Amniotic stem cell (primary cell): ENCODE data around the gene RFTN2.
"Not testable (repeated sequence)": the region's sequence is repeated elsewhere in the genome, so short reads cannot be mapped to it uniquely, and the experiment has no call there.

ENCODE experiments used
- DNase-seq: peaks from one replicate; lab custom pipeline; 2025; lab: John Stamatoyannopoulos, UW

Gene RFTN2, protein sequence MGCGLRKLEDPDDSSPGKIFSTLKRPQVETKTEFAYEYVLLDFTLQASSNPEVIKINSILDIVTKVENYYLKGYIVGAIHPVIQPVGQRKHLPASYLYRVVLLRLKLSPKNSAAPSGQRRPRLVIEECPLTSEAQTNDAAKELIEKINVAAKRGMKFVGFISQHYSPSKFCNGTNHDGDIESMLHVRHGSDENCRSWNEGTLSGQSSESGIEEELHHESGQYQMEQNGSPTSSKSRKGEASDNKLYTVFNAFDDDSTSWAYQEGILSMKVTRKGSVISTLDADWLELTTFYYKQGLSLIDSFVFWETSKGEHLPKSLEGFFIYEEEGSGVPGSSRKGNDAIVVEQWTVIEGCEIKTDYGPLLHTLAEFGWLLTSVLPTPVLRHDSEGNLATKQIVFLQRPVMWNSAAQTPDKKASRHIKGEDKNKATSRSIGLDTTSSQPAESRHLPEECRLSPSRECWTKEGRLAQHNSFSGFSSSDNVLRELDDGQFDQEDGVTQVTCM

DNA sequence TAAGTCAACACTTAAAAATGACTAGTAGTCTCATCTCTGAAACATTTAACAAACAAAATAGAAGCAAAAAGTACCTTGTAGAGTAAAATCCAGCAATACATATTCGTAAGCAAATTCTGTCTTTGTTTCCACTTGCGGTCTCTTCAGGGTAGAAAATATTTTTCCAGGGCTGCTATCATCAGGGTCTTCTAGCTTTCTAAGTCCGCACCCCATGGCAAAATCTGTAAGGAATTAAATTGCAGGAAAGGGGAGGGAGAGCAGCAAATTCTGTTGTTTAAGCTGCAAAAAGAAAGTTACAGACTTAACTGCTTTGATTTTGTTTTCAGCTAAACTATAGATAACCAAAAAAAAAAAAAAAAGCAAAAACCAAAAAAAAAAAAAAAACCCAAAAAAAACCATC lies at the start of gene RFTN2:
Gene RFTN2 (minus strand): TSS at position 342 of the 400 bp plus-strand sequence. CDS start 129 bp downstream, at position 213.
- DNase-seq, result no peak

DNA sequence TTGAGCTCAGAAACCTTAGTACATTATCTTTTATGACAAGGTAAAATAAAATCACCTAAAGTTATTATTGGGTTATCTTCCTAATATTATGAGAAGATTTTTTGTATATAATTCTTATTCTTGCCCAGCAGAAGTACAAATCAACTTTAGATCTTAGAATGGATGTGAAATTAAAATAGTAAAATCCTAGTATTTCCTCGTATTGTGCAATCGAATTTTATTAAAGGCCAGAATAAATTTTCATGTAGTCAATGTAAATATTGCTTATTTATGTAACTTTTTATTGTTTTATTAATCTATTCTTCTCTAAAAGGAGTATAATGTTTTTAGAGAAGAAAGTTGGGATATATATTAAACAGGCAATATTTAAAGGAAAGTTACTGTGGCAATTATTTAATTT lies 42.5 kb upstream of the RFTN2 start:
- DNase-seq, result no peak

GRCh38 chr2:197713271-197713670 lies 37.9 kb upstream of the RFTN2 start:
- DNase-seq, result no peak

GRCh38 chr2:197711578-197711977 lies 36.2 kb upstream of the RFTN2 start:
- DNase-seq, result no peak

GRCh38 chr2:197710424-197711042 lies 35.1 kb upstream of the RFTN2 start:
- DNase-seq, result no peak

- DNase-seq, result not testable (repeated sequence)
Observed at GRCh38 chr2:197709140-197709539, 33.8 kb upstream of the RFTN2 start.

- no peak for DNase-seq
Observed at GRCh38 chr2:197708331-197708730, 32.9 kb upstream of the RFTN2 start.

DNA sequence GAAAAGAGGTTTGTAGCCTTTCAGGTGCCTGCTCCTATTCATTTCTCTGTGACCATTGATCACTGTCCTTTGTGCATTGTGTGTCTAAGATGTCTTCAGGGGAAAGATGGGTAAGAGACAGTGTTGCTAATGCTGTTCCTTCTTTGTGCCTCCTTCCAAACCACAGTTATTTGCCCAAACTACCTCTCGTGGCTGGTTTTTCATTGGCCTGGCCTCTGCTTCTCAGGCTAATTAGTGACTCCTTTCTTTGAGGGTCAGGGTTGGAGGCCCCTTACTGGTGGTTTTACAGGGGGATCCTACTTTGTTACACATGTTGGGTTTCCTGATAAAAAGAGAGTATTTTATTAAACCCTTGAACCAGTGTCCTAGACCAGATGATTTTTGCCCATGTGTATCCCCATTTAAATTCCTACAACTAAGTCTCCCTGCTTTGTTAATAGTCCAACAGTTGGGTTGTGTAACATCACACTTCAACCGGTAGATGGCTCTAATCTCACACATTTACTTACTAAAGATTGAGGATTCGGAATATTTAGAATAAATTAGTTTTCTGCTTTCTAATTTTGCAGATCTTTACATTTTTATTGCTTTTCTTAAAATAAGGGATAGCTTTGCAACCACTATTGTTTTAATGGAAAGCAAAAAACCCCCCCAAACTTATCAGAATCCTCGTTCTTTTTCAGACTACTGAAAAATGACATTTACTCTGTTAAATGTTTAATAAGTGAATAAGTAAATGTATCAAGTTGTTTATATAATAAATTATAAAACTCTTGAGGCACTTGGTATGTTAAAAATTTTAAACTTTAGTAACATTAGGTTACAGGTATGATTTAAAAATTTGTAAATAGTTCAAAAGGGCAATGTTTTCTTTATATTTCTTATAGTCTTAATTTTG lies 32.2 kb upstream of the RFTN2 start:
- DNase-seq, result no peak

DNA sequence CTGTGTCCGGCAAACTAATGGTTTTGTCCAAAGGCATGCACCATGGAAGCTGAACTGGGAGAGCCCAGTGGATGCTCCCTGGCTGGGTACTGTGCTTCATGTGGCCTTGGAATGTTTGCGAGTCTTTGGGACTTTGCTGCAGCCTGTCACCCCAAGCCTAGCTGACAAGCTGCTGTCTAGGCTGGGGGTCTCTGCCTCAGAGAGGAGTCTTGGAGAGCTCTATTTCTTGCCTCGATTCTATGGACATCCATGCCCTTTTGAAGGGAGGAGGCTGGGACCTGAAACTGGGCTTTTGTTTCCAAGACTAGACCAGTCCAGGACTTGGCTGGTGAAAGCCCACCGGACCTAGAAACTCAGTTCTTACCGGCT lies 31.4 kb upstream of the RFTN2 start:
- DNase-seq, result no peak

DNA sequence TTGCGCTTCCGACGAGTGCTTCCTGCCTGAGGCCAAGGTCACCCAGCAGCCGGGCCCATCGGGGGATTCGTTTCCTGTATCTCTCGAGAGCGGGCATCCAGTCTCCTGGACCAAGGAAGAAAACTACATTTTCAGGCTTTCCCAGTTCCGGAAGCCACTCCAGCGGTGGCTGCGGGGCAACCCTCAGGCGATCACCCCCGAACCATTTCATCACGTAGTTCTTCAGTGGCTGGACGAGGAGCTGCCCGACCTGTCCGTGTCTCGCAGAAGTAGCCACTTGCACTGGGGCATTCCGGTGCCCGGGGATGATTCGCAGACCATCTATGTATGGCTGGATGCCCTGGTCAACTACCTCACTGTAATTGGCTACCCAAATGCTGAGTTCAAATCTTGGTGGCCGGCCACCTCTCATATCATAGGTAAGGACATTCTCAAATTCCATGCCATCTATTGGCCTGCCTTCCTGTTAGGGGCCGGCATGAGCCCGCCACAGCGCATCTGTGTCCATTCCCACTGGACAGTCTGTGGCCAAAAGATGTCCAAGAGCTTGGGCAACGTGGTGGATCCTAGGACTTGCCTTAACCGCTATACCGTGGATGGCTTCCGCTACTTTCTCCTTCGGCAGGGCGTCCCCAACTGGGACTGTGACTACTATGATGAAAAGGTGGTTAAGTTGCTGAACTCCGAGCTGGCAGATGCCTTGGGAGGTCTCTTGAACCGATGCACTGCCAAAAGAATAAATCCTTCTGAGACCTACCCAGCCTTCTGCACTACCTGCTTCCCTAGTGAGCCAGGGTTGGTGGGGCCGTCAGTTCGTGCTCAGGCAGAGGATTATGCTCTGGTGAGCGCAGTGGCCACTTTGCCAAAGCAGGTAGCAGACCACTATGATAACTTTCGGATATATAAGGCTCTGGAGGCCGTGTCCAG lies 30.8 kb upstream of the RFTN2 start:
- no peak for DNase-seq

DNA sequence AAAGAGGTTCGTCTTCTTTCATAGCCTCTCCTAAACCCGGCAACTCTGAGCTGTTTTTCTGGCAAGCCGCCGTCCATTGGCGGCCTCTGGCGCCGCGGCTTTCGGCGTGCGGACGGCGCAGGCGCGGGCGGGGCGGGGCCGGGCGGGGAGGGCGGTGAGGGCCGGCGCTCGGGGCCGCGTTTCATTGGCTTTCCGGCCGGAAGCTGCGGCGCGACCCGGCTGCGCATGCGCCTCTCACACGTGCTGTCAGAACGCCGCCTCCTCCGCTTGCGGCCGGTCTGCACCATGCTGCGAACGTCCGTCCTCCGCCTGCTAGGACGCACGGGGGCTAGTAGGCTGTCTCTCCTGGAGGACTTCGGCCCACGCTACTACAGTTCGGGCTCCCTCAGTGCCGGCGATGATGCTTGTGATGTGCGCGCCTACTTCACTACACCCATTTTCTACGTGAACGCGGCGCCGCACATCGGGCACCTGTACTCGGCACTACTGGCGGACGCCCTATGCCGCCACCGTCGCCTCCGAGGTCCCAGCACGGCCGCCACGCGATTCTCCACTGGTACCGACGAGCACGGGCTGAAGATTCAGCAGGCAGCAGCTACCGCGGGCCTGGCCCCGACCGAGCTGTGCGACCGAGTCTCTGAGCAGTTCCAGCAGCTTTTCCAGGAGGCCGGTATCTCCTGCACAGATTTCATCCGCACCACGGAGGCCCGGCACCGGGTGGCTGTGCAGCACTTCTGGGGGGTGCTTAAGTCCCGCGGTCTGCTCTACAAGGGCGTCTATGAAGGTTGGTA lies 29.9 kb upstream of the RFTN2 start, which contains the start of gene MARS2:
Gene MARS2 (plus strand): TSS at position 249 of the 791 bp plus-strand sequence. CDS start 37 bp downstream, at position 286.
- peak; percentile 81 for DNase-seq

- DNase-seq, result no peak
Observed at GRCh38 chr2:197704434-197705120, 29.2 kb upstream of the RFTN2 start.

DNA sequence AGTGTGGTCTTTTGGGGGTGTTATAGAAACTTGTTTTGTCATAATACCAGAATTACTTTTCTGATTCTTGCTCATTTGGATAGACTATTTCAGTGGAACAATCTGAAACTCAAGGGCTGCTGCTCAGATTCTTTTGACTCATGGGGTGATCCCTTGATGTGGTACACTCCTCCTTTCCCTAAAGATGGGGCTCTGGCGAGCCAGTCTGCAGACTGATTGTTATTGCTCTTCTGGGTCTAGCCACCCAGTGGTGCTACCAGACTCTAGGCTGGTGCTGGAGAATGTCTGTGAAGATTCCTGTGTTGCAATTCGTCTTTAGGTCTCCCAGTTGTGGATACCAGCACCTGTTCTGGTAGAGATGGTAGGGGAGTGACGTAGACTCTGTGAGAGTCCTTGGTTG lies 25.6 kb upstream of the RFTN2 start:
- DNase-seq, result no peak

DNA sequence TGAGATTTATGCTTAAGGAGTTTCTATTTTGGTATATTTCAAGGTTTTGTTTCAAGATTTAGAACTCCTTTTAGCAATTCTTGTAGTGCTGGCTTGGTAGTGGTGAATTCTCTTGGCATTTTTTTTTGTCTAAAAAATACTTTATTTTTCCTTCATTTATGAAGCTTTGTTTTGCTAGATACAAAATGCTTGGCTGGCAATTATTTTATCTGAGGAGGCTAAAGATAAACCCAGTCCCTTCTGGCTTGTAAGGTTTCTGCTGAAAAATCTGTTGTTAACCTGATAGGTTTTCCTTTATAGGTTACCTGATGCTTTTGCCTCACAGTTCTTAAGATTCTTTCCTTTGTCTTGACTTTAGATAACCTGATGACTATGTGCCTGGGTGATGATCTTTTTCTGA lies 24.3 kb upstream of the RFTN2 start:
- not testable (repeated sequence) for DNase-seq

GRCh38 chr2:197696571-197696970 lies 21.2 kb upstream of the RFTN2 start:
- not testable (repeated sequence) for DNase-seq

DNA sequence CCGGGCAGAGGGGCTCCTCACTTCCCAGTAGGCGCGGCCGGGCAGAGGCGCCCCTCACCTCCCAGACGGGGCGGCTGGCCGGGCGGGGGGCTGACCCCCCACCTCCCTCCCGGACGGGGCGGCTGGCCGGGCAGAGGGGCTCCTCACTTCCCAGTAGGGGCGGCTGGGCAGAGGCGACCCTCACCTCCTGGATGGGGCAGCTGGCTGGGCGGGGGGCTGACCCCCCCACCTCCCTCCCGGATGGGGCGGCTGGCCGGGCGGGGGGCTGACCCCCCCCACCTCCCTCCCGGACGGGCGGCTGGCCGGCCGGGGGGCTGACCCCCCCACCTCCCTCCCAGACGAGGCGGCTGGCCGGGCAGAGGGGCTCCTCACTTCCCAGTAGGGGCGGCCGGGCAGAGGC lies 20.6 kb upstream of the RFTN2 start:
- not testable (repeated sequence) for DNase-seq

DNA sequence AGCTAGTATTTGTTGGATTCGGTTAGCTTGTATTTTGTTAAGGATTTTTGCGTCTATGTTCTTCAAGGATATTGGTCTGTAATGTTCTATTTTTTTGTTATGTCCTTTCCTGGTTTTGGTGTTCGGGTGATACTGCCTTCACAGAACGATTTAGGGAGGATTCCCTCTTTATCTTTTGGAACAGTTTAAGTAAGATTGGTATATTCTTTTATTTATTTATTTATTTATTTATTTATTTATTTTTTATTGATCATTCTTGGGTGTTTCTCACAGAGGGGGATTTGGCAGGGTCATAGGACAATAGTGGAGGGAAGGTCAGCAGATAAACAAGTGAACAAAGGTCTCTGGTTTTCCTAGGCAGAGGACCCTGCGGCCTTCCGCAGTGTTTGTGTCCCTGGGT lies 19.8 kb upstream of the RFTN2 start:
- DNase-seq, result not testable (repeated sequence)

- DNase-seq, result no peak
Observed at GRCh38 chr2:197677483-197677882, 2.1 kb upstream of the RFTN2 start.

DNA sequence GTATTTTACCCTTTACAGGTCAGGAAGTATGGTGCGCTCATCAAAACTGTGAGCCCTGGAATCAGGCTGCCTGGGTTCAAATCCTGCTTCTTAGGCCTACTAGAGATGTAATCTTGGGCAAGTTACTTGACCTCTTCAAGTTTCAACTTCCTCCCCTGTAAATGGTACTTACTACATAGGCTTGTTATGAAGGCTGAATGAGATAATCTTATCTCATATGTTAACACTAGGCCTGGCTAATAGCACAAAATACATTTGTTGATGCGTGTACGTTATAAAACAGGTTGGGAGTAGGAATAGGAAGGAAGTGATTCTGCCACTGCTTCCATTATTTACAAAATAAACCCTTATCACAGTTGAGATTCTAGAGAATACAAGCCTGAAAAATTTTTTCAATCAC lies 1.7 kb upstream of the RFTN2 start:
- DNase-seq, result no peak

- peak; percentile 65 for DNase-seq
Observed at GRCh38 chr2:197675711-197676188, 363 bp upstream of the RFTN2 start.
